ENCODE measurements around the gene RASSF4.

Gene RASSF4

DNA sequence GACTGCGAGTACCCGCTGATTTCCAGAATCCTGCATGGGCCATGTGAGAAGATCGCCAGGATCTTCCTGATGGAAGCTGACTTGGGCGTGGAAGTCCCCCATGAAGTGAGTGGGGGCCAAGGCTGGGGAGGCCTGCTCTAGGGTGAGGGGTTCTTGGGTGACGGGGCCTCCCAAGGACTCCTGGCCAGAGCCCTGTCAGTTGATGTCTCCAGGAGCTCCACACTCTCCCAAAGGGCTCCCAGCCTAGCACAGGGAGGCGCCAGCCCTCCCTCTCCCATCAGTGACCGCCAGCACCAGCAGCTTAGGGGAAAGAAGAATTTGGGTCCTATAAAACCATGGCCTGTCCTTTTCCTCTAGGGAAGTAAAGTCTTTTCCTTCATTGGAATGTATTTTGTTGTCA is 31.4 kb downstream of the RASSF4 start:
- no peak for DNase-seq

DNA sequence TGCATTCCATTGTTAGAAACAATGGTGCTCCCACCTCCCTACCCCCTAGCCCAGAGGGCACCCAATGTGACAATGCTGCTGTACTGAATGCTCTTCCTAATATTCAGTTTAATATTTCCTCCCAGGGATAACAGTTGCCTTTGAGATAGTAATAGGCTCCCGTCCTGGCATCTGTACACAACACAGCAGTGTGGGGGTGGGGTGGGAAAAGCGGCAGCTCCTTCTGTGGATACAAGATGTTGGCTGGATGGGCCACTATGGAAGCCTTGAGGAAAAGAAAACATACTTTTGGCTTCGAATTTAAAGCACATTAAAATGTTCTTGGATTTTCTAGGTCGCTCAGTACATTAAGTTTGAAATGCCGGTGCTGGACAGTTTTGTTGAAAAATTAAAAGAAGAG is 32.0 kb downstream of the RASSF4 start:
- no peak for DNase-seq

DNA sequence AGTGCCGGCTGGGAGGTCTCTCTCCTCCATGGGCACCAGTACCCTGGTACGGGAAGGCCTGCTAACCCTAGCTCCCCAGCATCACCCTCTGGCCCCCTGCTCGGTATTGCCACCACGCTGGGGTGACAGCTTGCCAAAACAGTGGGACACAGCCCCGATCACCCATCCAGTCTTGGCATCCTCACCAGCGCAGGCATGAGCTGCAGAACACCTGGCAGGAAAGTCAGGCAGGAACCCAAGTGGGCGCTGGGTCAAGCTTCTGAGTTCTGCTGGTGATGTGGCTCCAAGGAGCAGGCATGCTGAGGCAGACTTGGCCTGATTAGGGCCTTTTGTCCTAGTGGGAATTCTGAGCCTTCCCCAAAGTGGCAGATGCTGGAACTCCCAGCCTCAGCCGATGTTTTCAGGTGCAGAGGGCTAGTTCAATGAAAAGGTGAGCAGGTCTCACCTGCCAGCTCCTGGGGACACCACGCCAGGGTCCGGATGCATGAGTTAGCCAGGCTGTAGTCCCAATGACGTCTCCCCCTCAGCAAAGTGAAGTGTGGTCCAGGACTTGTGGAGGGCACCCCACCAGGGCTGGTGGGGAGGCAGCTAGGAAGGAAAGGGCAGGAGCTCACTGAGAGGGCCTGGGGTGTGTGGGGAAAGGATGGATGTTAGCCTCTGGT is 32.6 kb downstream of the RASSF4 start:
- DNase-seq, result no peak

DNA sequence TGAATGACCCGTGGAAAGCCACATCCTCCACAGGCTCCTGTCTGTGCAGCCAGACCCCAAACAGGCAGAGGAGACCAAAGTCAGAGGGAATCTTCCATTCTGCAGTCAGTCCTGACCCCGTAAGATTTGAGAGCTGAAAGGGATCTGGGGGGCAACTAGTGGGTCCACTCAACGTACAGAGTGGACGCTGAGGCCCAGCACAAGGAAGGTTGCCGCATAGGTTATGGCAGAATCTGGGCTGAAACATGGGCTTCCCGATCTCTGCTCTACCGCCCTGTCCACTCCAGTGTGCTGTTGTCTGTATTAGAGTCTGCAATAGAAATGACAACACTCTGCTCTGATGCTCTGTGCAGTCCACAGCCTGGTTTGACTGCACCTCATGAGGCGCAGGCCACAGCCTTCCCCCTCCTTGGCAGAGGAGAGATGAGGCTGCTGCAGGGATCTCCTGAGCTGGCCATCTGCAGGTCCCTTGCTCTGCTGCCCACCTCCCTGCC is 33.2 kb downstream of the RASSF4 start:
- no peak for DNase-seq

DNA sequence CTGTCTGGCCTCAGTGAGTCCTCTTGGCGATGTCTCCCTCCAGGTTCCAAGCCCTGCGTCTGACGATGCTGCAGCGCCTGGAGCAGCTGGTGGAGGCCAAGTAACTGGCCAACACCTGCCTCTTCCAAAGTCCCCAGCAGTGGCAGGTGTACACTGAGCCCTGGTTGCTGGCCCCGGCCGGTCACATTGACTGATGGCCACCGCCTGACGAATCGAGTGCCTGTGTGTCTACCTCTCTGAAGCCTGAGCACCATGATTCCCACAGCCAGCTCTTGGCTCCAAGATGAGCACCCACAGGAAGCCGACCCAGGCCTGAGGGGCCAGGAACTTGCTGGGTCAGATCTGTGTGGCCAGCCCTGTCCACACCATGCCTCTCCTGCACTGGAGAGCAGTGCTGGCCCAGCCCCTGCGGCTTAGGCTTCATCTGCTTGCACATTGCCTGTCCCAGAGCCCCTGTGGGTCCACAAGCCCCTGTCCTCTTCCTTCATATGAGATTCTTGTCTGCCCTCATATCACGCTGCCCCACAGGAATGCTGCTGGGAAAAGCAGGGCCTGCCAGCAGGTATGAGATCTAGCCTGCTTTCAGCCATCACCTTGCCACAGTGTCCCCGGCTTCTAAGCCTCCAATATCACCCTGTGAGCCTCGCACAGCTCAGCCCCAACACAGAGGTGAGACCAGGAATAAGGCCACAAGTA is 33.8 kb downstream of the RASSF4 start:
- DNase-seq, result no peak

DNA sequence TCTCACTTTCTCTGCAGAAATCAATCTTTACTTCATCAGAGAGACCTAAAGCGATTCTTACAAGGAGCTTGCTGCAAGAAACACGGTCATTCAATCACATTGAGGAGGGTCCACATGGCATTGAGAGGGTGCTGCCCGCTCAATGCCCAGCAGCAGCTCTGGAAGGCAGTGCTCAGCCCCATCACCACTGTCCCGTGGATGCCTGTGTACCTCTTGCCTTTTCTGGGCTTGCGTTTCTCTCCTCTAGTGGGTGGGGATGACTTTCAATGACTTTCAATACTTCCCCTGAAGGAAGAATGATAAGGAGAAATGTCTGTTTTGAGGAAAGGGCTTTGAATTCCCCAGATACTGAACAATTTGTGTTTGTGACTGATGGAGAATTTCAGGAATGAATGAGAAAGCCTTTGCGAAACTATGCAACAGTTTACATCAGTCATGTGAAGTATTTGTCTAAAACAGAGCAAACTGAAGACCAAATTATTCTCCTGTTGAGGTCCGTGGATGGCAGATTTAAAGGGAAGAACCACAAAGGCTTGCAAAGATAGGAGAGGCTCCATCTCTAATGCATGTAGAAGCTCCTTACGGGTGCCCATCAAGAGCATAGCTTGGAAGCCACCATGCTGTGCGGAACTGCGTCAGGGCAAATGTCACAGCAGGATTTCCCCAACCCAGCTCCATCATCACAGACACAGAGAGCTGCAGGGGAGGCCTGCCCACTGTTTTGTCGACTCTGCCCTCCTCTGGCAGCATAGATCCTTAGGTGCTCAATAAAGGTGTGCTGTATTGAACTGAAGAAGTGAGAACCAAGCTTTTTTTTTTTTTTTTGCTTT is 34.5 kb downstream of the RASSF4 start:
- no peak for DNase-seq

DNA sequence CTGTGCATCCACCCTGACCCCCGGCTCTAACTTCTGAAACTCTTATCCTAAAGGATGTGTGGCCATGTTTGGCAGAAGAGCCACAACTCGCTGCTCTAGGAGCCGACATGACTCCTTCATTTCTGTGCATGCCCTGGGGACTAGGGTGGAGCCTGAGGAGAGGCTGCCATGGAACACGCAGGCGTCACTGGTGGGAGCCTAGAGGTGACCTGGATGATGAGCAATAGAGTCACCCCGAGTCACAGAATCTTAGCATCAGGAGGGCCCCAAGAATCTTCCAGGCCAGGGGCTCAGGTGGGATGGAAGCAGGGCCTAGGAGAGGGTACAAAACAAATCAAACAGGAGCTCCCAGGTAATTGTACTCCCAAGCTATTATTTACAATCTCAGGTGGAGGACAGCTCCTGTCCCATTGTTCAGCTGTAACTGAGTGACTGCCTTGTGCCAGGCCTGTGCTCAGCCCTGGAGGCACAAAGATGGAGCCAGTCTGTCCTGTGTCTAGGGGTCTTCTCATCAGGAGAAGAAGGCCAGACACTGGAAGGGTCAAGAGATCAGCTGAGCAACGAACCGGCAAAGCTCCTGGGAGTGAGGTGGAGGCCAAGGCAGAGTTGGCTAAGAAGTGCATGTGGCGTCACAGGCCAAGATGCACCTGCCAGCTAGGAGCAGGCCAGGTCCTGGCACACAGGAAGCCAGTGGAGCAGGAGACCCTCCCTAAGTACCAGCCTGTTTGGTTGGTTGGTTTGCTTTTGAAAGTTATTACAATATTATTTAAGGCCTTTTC is 35.3 kb downstream of the RASSF4 start:
- no peak for DNase-seq

DNA sequence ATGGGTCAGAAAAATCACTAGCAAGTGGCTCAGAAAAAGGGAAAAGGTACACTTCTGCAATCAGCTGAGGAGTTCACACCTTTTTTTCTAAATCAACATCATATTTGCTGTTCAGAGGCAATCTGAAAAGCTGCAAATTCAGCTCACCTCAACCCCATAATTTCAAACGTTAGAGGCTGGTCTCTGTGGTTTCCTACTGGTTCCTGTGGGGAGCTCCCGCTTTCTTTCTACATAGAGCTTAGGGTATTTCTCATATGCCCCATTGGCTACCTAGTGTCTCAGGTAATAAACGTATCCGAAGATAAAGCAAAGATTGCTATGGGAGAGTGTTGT is 35.9 kb downstream of the RASSF4 start:
- peak in 1 of 5 donors; percentile 42 for DNase-seq

DNA sequence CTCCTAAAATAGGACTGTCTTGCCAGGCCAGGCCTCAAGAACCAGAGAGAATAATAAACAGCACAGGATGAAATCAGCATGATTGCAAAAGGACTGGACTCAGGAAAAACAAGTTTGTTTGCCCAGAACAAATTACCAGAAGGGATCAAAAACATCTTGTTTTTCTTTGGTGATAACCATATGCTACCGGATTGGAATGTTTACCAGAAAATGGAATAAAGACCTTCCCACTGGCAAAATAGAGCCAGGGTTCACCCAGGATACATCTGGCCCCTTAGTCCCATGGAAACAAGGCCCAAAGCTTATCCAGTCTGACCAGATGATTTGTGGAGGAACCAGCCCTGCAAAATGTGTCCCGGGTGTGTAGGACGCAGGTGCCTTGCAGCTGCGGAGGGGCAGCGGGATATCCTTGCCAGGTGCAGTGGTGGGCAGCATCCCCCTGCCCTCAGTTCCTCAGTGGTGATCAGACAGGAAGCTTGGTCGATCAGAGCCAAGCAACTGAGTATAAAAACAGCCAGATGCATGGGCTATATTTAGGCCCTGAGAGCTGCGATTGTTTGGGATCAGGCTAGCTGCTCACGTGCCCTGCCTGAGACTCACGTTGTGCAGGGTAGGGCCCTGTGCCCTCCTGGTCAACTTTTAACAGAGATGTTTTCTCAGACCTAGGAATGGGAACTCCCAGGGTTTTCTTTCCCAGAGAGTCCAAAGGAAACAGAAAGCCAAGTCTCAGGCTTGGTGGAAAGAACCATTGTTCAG is 36.5 kb downstream of the RASSF4 start:
- DNase-seq, result no peak

DNA sequence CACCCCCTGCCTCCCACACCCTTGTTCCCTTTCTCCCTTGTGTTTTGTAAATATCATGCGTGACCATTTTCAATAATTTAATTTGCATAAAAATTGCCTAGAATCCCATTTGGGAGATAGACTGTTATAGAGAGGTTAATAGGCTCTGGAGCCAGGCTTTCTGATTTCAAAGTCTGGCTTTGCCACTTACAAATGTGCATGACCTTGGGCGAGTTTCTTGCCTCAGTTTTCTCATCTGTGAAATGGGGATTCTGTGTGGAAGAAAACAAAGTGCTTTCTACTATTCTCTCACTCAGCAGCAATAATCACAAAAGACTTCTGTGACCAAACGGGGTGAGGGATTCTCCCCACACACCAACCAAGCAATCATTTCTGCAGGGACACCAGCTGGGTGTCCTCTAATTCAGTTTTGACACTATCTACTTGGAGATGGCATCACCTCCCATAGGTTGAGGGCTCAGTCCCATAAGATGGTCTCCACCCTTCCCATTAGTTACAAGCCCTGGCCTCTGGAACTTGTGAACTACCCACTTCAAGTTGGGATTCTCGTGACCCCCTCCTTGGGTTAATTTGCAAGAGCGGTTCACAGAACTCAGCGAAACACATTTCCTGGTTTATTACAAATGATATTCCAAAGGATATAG is 37.6 kb downstream of the RASSF4 start:
- DNase-seq, result no peak

DNA sequence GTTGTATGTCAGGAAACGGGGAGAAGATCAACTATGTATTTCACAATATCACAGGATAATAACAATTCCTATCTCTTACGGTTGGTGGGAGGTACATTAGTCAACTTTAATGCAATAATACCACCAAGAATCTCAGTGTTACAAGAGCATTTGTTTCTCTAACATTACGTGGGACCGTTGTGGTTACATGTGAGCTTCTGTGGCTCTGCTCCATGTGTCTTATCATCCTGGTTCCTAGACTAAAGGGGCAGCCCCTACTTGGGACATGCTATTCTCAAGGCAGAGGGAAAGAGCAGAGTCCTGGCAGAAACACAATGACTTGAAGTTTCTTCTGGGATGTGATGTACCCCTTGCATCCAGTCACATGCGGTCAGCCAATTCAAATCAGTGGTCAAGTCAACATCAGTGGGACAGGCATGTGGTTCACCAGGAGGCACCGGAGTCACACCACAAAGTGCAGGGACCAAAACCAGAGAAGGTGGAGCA is 38.6 kb downstream of the RASSF4 start:
- no peak for DNase-seq

DNA sequence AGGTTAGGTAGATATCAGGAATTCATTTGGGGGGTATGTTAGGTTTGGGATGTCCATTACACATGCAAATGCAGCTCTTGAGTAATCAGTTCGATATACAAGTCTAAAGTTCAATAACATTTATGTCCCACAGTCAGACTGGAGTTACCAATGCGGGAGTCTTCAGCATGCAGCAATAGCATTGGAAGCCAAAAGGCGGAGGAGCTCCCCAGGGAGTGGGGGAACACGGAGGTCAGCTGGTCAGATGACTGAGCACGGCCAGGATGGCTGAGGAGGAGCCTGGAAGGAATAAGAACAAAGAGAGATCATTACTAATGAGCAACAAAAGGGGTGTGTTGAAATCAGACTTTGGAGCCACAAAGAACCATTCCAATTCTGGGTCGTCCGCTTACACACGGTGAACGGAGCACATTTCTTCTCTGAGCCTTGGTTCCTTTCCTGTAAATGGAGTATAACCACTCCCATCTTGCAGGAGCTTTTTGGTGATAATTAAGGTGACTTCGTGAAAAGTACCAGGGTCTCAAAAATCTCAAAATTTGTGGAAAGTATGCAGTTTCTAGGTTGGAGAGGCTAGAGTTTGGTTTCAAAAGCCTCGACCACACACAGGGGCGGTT is 40.6 kb downstream of the RASSF4 start:
- no peak for DNase-seq

DNA sequence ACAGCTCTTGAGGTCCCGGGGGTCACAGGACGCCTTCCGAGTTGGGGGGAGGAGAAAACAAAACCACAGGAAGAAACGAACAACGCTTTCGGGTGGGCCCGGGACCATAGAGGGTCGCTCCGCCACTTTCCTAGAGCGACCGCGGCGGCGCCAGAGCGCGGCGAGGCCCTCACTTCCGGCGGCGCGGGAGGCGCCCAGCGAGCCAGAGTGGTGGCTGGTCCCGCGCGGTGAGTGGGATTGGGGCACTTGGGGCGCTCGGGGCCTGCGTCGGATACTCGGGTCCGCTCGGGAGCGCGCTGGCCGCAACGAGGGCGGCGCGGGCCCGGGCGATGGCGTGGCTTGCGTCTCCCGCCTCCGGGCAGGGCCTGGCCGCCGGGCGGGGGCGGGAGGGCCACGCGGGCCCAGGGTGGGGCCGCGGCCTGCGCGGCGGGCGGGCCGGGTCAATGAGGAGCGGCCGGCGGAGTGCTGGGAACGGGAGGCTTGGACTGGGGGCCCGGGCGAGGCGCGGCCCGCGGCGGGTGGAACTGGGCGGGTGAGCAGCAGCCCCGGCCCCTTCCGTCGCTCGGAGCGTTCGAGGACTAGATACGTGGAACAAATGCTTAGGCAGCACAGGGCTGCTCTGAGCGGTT is 41.3 kb downstream of the RASSF4 start, which contains the start of gene ZNF22:
ZNF22 (plus strand) TSS at position 172 of the 629 bp plus-strand sequence. CDS start 2,446 bp downstream, outside the sequence.
- DNase-seq, result peak in 4 of 5 donors; percentile 36 to 73 (median 44)

DNA sequence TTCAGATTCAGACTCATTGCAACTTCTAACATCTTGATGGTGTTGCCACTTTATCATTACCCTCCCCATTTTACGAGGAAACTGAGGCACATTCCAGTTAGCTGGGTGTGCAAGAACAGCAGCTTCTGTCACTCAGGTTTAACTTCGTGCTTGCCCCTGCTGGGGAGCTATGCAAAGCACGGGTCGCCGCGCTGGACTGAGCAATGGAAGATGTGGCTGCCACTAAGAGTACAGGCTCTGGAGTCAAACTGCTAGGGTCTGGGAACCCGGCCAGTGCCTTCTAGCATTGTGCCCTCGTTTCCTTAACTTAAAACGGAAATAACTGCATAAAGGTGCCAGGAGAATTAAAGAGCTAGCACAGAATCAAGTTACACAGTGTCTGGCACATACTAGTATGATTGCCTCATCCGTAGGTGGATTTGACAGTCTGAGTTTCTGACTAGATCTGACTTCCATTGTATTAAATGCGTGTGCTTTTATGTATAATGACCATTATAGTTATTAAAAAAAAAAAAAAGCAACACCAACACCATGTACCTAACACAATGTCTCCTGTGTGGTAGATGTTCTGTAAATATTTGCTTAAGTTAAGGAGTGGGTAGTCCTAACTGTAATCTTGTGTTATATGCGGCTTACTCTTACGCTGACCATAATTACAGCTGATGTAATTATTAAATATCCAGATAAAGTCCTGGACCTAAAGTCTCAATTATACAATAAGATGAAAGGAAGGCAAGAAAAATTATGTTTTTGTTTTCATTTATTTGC is 42.0 kb downstream of the RASSF4 start:
- DNase-seq, result peak in 2 of 5 donors; percentile 29 to 73

DNA sequence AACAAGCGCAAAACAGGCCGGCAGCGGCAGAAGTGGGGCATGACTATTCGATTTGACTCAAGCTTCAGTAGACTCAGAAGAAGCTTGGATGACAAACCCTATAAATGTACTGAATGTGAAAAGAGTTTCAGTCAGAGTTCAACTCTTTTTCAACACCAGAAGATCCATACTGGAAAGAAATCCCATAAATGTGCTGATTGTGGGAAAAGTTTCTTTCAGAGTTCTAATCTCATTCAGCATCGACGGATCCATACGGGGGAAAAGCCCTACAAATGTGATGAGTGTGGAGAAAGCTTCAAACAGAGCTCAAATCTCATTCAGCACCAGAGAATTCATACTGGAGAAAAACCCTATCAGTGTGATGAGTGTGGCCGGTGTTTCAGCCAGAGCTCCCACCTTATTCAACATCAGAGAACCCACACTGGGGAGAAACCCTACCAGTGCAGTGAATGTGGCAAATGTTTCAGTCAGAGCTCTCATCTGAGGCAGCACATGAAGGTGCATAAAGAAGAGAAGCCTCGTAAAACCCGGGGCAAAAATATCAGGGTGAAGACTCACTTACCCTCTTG is 43.9 kb downstream of the RASSF4 start:
- DNase-seq, result no peak

DNA sequence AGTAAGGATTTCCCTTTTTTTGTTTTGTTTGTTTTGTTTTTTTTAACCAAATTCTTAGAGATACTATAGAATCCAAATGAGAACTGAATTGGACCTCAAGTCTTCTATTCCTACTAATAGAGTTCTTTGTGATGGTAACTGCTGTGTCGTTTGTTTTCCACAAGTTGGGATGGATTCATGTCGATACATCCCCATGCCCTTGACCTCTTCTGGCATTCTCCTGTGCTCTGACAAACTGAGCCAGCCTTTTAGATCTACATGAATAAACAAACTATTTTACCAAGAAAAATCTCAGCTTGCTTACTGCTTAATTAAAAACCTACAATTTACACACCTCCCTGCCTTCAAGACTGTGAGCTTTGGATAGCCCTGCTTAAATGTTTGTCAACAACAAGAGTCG is 45.1 kb downstream of the RASSF4 start:
- no peak for DNase-seq

DNA sequence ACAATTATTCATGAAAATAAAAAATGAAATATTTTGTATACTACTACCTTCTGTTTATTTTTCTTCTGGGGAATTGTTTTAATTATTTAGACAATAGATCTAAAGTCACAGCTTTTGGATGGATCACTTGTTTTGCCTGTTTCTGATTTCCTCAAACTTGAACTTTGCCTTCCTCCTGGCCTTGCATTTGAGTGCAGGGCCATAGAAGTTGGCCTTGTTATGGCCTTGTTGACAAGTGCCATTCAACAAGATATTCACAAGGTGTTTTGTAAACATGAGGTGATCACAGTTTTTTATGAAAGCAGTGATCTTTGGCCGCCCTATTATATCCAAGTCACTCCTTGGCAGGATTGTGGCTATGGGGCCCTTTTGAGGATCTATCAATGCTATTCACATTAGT is 45.7 kb downstream of the RASSF4 start:
- DNase-seq, result no peak

DNA sequence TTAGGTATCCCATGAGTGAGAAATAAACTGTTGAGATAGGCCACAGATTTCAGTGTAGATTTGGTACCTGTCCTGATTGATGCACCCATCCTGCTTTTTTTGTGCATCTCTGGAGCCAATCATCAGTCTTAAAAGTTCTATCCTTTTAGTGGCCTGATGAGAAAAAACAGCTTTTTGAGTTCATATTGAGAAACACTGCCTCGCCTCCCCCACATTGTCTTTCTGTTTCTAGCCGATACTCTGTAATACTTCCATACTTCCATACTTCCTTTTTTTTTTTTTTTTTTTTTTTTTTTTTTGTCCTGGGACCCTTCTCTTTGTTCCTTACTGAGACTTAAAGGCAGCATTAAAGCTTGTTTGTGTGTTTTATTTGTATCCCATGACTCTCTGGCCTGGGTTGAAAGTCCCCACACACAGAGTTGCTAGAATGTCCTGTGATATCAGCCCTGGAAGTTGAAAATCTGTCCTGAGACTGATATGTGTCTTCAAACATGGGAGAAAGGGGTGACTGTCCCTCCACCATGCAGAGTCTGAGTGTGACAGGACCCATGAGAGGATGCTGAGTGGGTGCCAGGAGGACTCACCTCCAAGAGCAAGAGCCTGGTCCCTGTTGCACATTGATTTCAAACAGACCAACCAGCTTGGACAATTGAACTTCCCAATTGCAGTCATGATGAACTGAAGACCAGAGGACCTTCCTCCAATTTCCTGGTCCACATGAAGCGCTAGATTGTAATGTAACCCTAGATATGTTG is 46.9 kb downstream of the RASSF4 start:
- no peak for DNase-seq

All from T-helper 1 cell (primary cell).